RWPE2 (cell line): Measurements from ENCODE around the gene ASCC1.

Experiments
- ATAC-seq: fragments of 200-7000 bp; cut with Tn5 transposase; 3 replicates; pipeline ENCODE4 v1.9.1; 2021; ENCODE audit warnings: low read depth
- DNase-seq: peaks from one replicate; pipeline ENCODE4 v3.0.0-alpha.2; 2020; ENCODE audit warnings: low spot score
- H3K27ac ChIP-seq: fragments of 450-650 bp; 2 replicates; pipeline ENCODE4 v1.5.1; 2017; ENCODE audit warnings: mild to moderate bottlenecking; ENCODE audit not compliant: poor library complexity, severe bottlenecking
- H3K27me3 ChIP-seq: fragments of 250-450 bp; sonication (Bioruptor Pico); 2 replicates; pipeline ENCODE4 v1.5.1; 2021; ENCODE audit warnings: mild to moderate bottlenecking, moderate library complexity; ENCODE audit not compliant: insufficient read depth, poor library complexity, severe bottlenecking
- H3K36me3 ChIP-seq: fragments of 250-450 bp; sonication (Bioruptor Pico); 2 replicates; pipeline ENCODE4 v1.5.1; 2020; ENCODE audit warnings: low read depth, mild to moderate bottlenecking, moderate library complexity
- H3K4me1 ChIP-seq: fragments of 250-450 bp; sonication (Bioruptor Pico); 2 replicates; pipeline ENCODE4 v1.5.1; 2021; ENCODE audit warnings: mild to moderate bottlenecking, moderate library complexity; ENCODE audit not compliant: insufficient read depth, poor library complexity, severe bottlenecking
- H3K4me3 ChIP-seq: fragments of 250-450 bp; sonication (Bioruptor Pico); 2 replicates; pipeline ENCODE4 v1.5.1; 2021; ENCODE audit warnings: mild to moderate bottlenecking, moderate library complexity; ENCODE audit not compliant: severe bottlenecking
- H3K9me3 ChIP-seq: fragments of 250-450 bp; sonication (Bioruptor Pico); 2 replicates; pipeline ENCODE4 v1.5.1; 2021; ENCODE audit warnings: mild to moderate bottlenecking, moderate library complexity; ENCODE audit not compliant: severe bottlenecking
- CTCF ChIP-seq: fragments of 450-650 bp; IDR thresholded peaks from one replicate; pipeline ENCODE4 v1.5.1; 2017; ENCODE audit warnings: mild to moderate bottlenecking, moderate library complexity; ENCODE audit not compliant: poor library complexity, severe bottlenecking

ASCC1 gene

GRCh38 chr10:72074574-72075375 is 141.3 kb downstream of the ASCC1 start:
- TF ChIP-seq CTCF = no peak

GRCh38 chr10:72073708-72074573 is 142.1 kb downstream of the ASCC1 start:
- Histone ChIP-seq H3K4me3 (no peak overlapping the region), H3K27ac (no peak overlapping the region), H3K27me3 (no peaks in the 10 kb centered on the region), H3K36me3 (no peaks in the 10 kb centered on the region), H3K4me1 (no peaks in the 10 kb centered on the region), H3K9me3 (no peaks in the 10 kb centered on the region)
- no peak for TF ChIP-seq CTCF
- DNase-seq (no peak), ATAC-seq (no peak; the same call in 2 of the 3 replicates)

More at GRCh38 chr10:72074574-72075375, 141.3 kb downstream of the ASCC1 start:
- H3K27ac ChIP-seq = no peak overlapping the region
- H3K4me1 ChIP-seq = no peaks in the 10 kb centered on the region
- no peaks in the 10 kb centered on the region for H3K27me3 ChIP-seq
- H3K4me3 ChIP-seq = no peak overlapping the region
- no peak for ATAC-seq
- DNase-seq = no peak
- no peaks in the 10 kb centered on the region for H3K36me3 ChIP-seq
- no peaks in the 10 kb centered on the region for H3K9me3 ChIP-seq

- H3K4me3 ChIP-seq = no peak overlapping the region
- no peak for ATAC-seq
- no peaks in the 10 kb centered on the region for H3K27me3 ChIP-seq
- no peaks in the 10 kb centered on the region for H3K36me3 ChIP-seq
- H3K27ac ChIP-seq = no peak overlapping the region
- DNase-seq = no peak
- no peaks in the 10 kb centered on the region for H3K9me3 ChIP-seq
- H3K4me1 ChIP-seq = no peaks in the 10 kb centered on the region
- no peak for TF ChIP-seq CTCF
Observed at GRCh38 chr10:72072639-72073038, 143.4 kb downstream of the ASCC1 start.

- H3K27me3 ChIP-seq = no peaks in the 10 kb centered on the region
- DNase-seq (no peak), ATAC-seq (no peak)
- no peak overlapping the region for H3K27ac ChIP-seq
- H3K4me3 ChIP-seq = no peak overlapping the region
- H3K36me3 ChIP-seq = no peaks in the 10 kb centered on the region
- no peaks in the 10 kb centered on the region for H3K9me3 ChIP-seq
- no peaks in the 10 kb centered on the region for H3K4me1 ChIP-seq
- TF ChIP-seq CTCF = no peak
Observed at GRCh38 chr10:72072046-72072445, 144.0 kb downstream of the ASCC1 start.
